Hepatocyte (in vitro differentiated cells): ENCODE data around the gene NUAK1. TPM values are rescaled to one million over a fixed set of nuclear protein-coding genes. Genes with fewer than 3 reads are reported as not detected.

ENCODE experiments used
- DNase-seq: peaks from one replicate; pipeline ENCODE4 v3.0.0-alpha.2; 2016; ENCODE audit warnings: low spot score
- H2AFZ ChIP-seq: fragments of 200-600 bp; sonication (generic); 2 replicates; pipeline ENCODE4 v1.6.0; 2016; ENCODE audit warnings: antibody characterized with exemption, mild to moderate bottlenecking
- H3K27ac ChIP-seq: fragments of 200-600 bp; sonication (generic); 2 replicates; pipeline ENCODE4 v1.5.1; 2016; ENCODE audit warnings: mild to moderate bottlenecking
- H3K27me3 ChIP-seq: fragments of 200-600 bp; sonication (generic); 2 replicates; pipeline ENCODE4 v1.6.1; 2016
- H3K36me3 ChIP-seq: fragments of 200-600 bp; sonication (generic); replicated peaks from 2 replicates; pipeline ENCODE4 v1.5.1; 2016; ENCODE audit warnings: low read depth; ENCODE audit not compliant: insufficient read depth
- H3K4me1 ChIP-seq: fragments of 200-600 bp; sonication (generic); 2 replicates; pipeline ENCODE4 v1.5.1; 2016; ENCODE audit warnings: mild to moderate bottlenecking, moderate library complexity; ENCODE audit not compliant: insufficient read depth
- H3K4me2 ChIP-seq: fragments of 200-600 bp; sonication (generic); 2 replicates; pipeline ENCODE4 v1.6.0; 2016
- H3K4me3 ChIP-seq: fragments of 200-600 bp; sonication (generic); 2 replicates; pipeline ENCODE4 v1.5.1; 2016; ENCODE audit warnings: mild to moderate bottlenecking
- H3K79me2 ChIP-seq: fragments of 200-600 bp; sonication (generic); 2 replicates; pipeline ENCODE4 v1.6.0; 2017; ENCODE audit warnings: mild to moderate bottlenecking
- H3K9me2 ChIP-seq: fragments of 200-600 bp; sonication (generic); replicated peaks from 2 replicates; pipeline ENCODE4 v1.6.0; 2017; ENCODE audit warnings: mild to moderate bottlenecking; ENCODE audit not compliant: insufficient read depth
- H3K9me3 ChIP-seq: fragments of 200-600 bp; sonication (generic); 2 replicates; pipeline ENCODE4 v1.5.1; 2016; ENCODE audit warnings: low read depth, mild to moderate bottlenecking
- H4K20me1 ChIP-seq: fragments of 200-600 bp; sonication (generic); 2 replicates; pipeline ENCODE4 v1.6.0; 2016; ENCODE audit warnings: mild to moderate bottlenecking; ENCODE audit not compliant: insufficient read depth, poor library complexity, severe bottlenecking
- EZH2 ChIP-seq: fragments of 200-600 bp; sonication (generic); IDR thresholded peaks from 2 replicates; pipeline ENCODE4 v1.6.1; 2016; ENCODE audit warnings: antibody characterized with exemption, mild to moderate bottlenecking, borderline replicate concordance
- EZH2phosphoT487 ChIP-seq: fragments of 200-600 bp; sonication (generic); IDR thresholded peaks from one replicate; pipeline ENCODE4 v1.6.1; 2018; ENCODE audit warnings: antibody characterized with exemption, mild to moderate bottlenecking, low read depth, moderate library complexity; ENCODE audit not compliant: unreplicated experiment, severe bottlenecking
- WGBS: methylation state at CpG from one replicate; pipeline ENCODE4 v1.1.6; 2016; ENCODE audit warnings: low lambda C conversion rate; ENCODE audit errors: missing lambda C conversion rate; 5-methylcytosine and 5-hydroxymethylcytosine counted together
- polyA plus RNA-seq: library from polyadenylated mRNA; unstranded; fragments of >200 nt; fragmentation: Nextera tagmentation; extraction: Ambion mirVana; gene quantifications from 2 replicates; pipeline ENCODE4 v1.2.1, GENCODE V29; 2016
- total RNA-seq: library from RNA; depleted of rRNA; stranded (reverse); fragments of >200 nt; gene quantifications from 2 replicates; pipeline ENCODE4 v1.2.3, GENCODE V29; 2014
- TF ChIP-seq, protein P1 (sequence below): fragments of 200-600 bp; sonication (generic); IDR thresholded peaks from 2 replicates; pipeline ENCODE4 v1.5.1; 2016; ENCODE audit warnings: antibody characterized with exemption, mild to moderate bottlenecking; ENCODE audit not compliant: poor library complexity

The NUAK1 gene
- total and polyA plus RNA-seq, 2 experiments from 2014 or later: 3.5 to 13.0 TPM

GRCh38 chr12:106149096-106149784 is 10.5 kb upstream of the NUAK1 start:
- no peak overlapping the region for H3K27ac ChIP-seq
- H2AFZ ChIP-seq: no peak overlapping the region
- no peak overlapping the region for H3K4me3 ChIP-seq
- H3K9me2 ChIP-seq: no peaks in the 10 kb centered on the region
- no peaks in the 10 kb centered on the region for H3K9me3 ChIP-seq
- H3K4me1 ChIP-seq: peaks cover 4% of the 10 kb centered on the region
- no peaks in the 10 kb centered on the region for H3K79me2 ChIP-seq
- 64% methylated on average over 10 of the region's 10 CpGs for WGBS
- peak; percentile 52 for DNase-seq
- no peaks in the 10 kb centered on the region for H3K36me3 ChIP-seq
- TF ChIP-seq, protein P1, sequence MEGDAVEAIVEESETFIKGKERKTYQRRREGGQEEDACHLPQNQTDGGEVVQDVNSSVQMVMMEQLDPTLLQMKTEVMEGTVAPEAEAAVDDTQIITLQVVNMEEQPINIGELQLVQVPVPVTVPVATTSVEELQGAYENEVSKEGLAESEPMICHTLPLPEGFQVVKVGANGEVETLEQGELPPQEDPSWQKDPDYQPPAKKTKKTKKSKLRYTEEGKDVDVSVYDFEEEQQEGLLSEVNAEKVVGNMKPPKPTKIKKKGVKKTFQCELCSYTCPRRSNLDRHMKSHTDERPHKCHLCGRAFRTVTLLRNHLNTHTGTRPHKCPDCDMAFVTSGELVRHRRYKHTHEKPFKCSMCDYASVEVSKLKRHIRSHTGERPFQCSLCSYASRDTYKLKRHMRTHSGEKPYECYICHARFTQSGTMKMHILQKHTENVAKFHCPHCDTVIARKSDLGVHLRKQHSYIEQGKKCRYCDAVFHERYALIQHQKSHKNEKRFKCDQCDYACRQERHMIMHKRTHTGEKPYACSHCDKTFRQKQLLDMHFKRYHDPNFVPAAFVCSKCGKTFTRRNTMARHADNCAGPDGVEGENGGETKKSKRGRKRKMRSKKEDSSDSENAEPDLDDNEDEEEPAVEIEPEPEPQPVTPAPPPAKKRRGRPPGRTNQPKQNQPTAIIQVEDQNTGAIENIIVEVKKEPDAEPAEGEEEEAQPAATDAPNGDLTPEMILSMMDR: peak; percentile 55
- TF ChIP-seq EZH2phosphoT487: no peak
- no peak for TF ChIP-seq EZH2
- no peaks in the 10 kb centered on the region for H4K20me1 ChIP-seq
- no peaks in the 10 kb centered on the region for H3K27me3 ChIP-seq
- H3K4me2 ChIP-seq: no peak overlapping the region

- no peak overlapping the region for H3K4me3 ChIP-seq
- H3K4me2 ChIP-seq: no peak overlapping the region
- H3K27me3 ChIP-seq: no peaks in the 10 kb centered on the region
- TF ChIP-seq EZH2phosphoT487 (no peak), EZH2 (no peak)
- TF ChIP-seq, protein P1: no peak
- H3K9me3 ChIP-seq: no peaks in the 10 kb centered on the region
- no peak overlapping the region for H2AFZ ChIP-seq
- H3K9me2 ChIP-seq: no peaks in the 10 kb centered on the region
- DNase-seq: no peak
- peaks cover 8% of the 10 kb centered on the region for H3K79me2 ChIP-seq
- no peaks in the 10 kb centered on the region for H3K36me3 ChIP-seq
- peaks cover 4% of the 10 kb centered on the region for H3K4me1 ChIP-seq
- 87% methylated on average over 12 of the region's 12 CpGs for WGBS
- H4K20me1 ChIP-seq: peaks cover 6% of the 10 kb centered on the region
- no peak overlapping the region for H3K27ac ChIP-seq
Observed at GRCh38 chr12:106147956-106148355, 9.2 kb upstream of the NUAK1 start.

GRCh38 chr12:106146987-106147386 is 8.2 kb upstream of the NUAK1 start:
- H4K20me1 ChIP-seq: peaks cover 6% of the 10 kb centered on the region
- H3K4me2 ChIP-seq: no peak overlapping the region
- peaks cover 18% of the 10 kb centered on the region for H3K79me2 ChIP-seq
- TF ChIP-seq EZH2: no peak
- TF ChIP-seq, protein P1: no peak
- TF ChIP-seq EZH2phosphoT487: no peak
- no peaks in the 10 kb centered on the region for H3K9me2 ChIP-seq
- 98% methylated on average over 4 of the region's 4 CpGs for WGBS
- H3K4me3 ChIP-seq: no peak overlapping the region
- H3K4me1 ChIP-seq: peaks cover 4% of the 10 kb centered on the region
- no peaks in the 10 kb centered on the region for H3K27me3 ChIP-seq
- no peak overlapping the region for H2AFZ ChIP-seq
- no peak for DNase-seq
- no peaks in the 10 kb centered on the region for H3K9me3 ChIP-seq
- H3K36me3 ChIP-seq: no peaks in the 10 kb centered on the region
- no peak overlapping the region for H3K27ac ChIP-seq
